Activated naive CD8-positive, alpha-beta T cell treated with anti-CD3 and anti-CD28 coated beads for 36 hours (primary cell): ENCODE measurements around the gene PHF3. TPM values are rescaled to one million over a fixed set of nuclear protein-coding genes. Genes with fewer than 3 reads are reported as not detected.

ENCODE experiments used
- DNase-seq: peaks from one replicate; pipeline ENCODE4 v3.0.0; 2021
- H3K27ac Mint-ChIP-seq: one replicate; pipeline ENCODE4 v1.8.0; 2022; ENCODE audit warnings: mild to moderate bottlenecking, moderate library complexity, mixed read lengths
- H3K27me3 Mint-ChIP-seq: one replicate; pipeline ENCODE4 v1.8.0; 2022; ENCODE audit warnings: mild to moderate bottlenecking, mixed read lengths
- H3K36me3 Mint-ChIP-seq: one replicate; pipeline ENCODE4 v1.8.0; 2021; ENCODE audit warnings: mild to moderate bottlenecking, mixed read lengths
- H3K4me1 Mint-ChIP-seq: one replicate; pipeline ENCODE4 v1.8.0; 2021; ENCODE audit warnings: mixed read lengths
- H3K4me3 Mint-ChIP-seq: one replicate; pipeline ENCODE4 v1.8.0; 2022; ENCODE audit warnings: mild to moderate bottlenecking, moderate library complexity, mixed read lengths
- H3K9me3 Mint-ChIP-seq: one replicate; pipeline ENCODE4 v1.8.0; 2022; ENCODE audit warnings: mixed read lengths
- total RNA-seq, 2 experiments: library from RNA; stranded (reverse); gene quantifications; one replicate each; pipeline ENCODE4 v1.2.3, GENCODE V29; 2021

The PHF3 gene
- total RNA-seq, 2 experiments from 2014 or later: 46.2 to 48.5 TPM

GRCh38 chr6:63673692-63674091 is 38.1 kb downstream of the PHF3 start:
- H3K27ac Mint-ChIP-seq: no peak overlapping the region
- DNase-seq: no peak

GRCh38 chr6:63674635-63675034 is 39.0 kb downstream of the PHF3 start:
- Mint-ChIP-seq H3K9me3 (no peaks in the 10 kb centered on the region), H3K27me3 (no peaks in the 10 kb centered on the region), H3K27ac (no peak overlapping the region), H3K36me3 (peaks cover 21% of the 10 kb centered on the region), H3K4me3 (no peak overlapping the region), H3K4me1 (peaks cover 26% of the 10 kb centered on the region)
- no peak for DNase-seq

More at GRCh38 chr6:63673692-63674091, 38.1 kb downstream of the PHF3 start:
- Mint-ChIP-seq H3K9me3 (no peaks in the 10 kb centered on the region), H3K36me3 (peaks cover 19% of the 10 kb centered on the region), H3K4me1 (peaks cover 23% of the 10 kb centered on the region), H3K4me3 (no peak overlapping the region), H3K27me3 (no peaks in the 10 kb centered on the region)

- peaks cover 23% of the 10 kb centered on the region for H3K4me1 Mint-ChIP-seq
- no peaks in the 10 kb centered on the region for H3K27me3 Mint-ChIP-seq
- no peak overlapping the region for H3K4me3 Mint-ChIP-seq
- H3K36me3 Mint-ChIP-seq: peaks cover 22% of the 10 kb centered on the region
- no peaks in the 10 kb centered on the region for H3K9me3 Mint-ChIP-seq
- no peak overlapping the region for H3K27ac Mint-ChIP-seq
- DNase-seq: no peak
Measured at GRCh38 chr6:63675138-63675537, 39.5 kb downstream of the PHF3 start.

GRCh38 chr6:63676412-63677114 is 41.0 kb downstream of the PHF3 start:
- Mint-ChIP-seq H3K4me1 (peaks cover 30% of the 10 kb centered on the region), H3K27ac (no peak overlapping the region), H3K4me3 (no peak overlapping the region), H3K27me3 (no peaks in the 10 kb centered on the region), H3K36me3 (peaks cover 21% of the 10 kb centered on the region), H3K9me3 (no peaks in the 10 kb centered on the region)
- no peak for DNase-seq

GRCh38 chr6:63677282-63677681 is 41.7 kb downstream of the PHF3 start:
- Mint-ChIP-seq H3K27me3 (no peaks in the 10 kb centered on the region), H3K36me3 (peaks cover 19% of the 10 kb centered on the region), H3K9me3 (no peaks in the 10 kb centered on the region), H3K27ac (no peak overlapping the region), H3K4me3 (no peak overlapping the region), H3K4me1 (peaks cover 33% of the 10 kb centered on the region)
- DNase-seq: no peak

GRCh38 chr6:63683071-63683603 is 47.5 kb downstream of the PHF3 start:
- Mint-ChIP-seq H3K36me3 (peaks cover 42% of the 10 kb centered on the region), H3K27me3 (no peaks in the 10 kb centered on the region), H3K4me1 (peaks cover 45% of the 10 kb centered on the region), H3K27ac (peak overlapping the region; percentile 11), H3K9me3 (no peaks in the 10 kb centered on the region), H3K4me3 (no peak overlapping the region)
- DNase-seq: no peak

- peaks cover 33% of the 10 kb centered on the region for H3K4me1 Mint-ChIP-seq
- no peak overlapping the region for H3K4me3 Mint-ChIP-seq
- H3K27ac Mint-ChIP-seq: peak overlapping the region; percentile 8
Measured at GRCh38 chr6:63685446-63686379, 50.1 kb downstream of the PHF3 start.

GRCh38 chr6:63689421-63689820 is 53.8 kb downstream of the PHF3 start:
- Mint-ChIP-seq H3K27me3 (no peaks in the 10 kb centered on the region), H3K4me3 (no peak overlapping the region), H3K27ac (no peak overlapping the region), H3K4me1 (peaks cover 18% of the 10 kb centered on the region), H3K9me3 (no peaks in the 10 kb centered on the region), H3K36me3 (peaks cover 32% of the 10 kb centered on the region)
- no peak for DNase-seq

More at GRCh38 chr6:63685446-63686379, 50.1 kb downstream of the PHF3 start:
- Mint-ChIP-seq H3K9me3 (no peaks in the 10 kb centered on the region), H3K27me3 (no peaks in the 10 kb centered on the region), H3K36me3 (peaks cover 42% of the 10 kb centered on the region)
- no peak for DNase-seq

- H3K9me3 Mint-ChIP-seq: no peaks in the 10 kb centered on the region
- no peak overlapping the region for H3K27ac Mint-ChIP-seq
- H3K27me3 Mint-ChIP-seq: no peaks in the 10 kb centered on the region
- no peak overlapping the region for H3K4me3 Mint-ChIP-seq
- peaks cover 16% of the 10 kb centered on the region for H3K4me1 Mint-ChIP-seq
- H3K36me3 Mint-ChIP-seq: peaks cover 28% of the 10 kb centered on the region
- DNase-seq: no peak
Measured at GRCh38 chr6:63690221-63690620, 54.6 kb downstream of the PHF3 start.

GRCh38 chr6:63705707-63706106 is 70.1 kb downstream of the PHF3 start:
- Mint-ChIP-seq H3K36me3 (peaks cover 38% of the 10 kb centered on the region), H3K4me3 (no peak overlapping the region), H3K27me3 (no peaks in the 10 kb centered on the region), H3K9me3 (no peaks in the 10 kb centered on the region), H3K27ac (peak overlapping the region; percentile 1), H3K4me1 (peaks cover 18% of the 10 kb centered on the region)
- no peak for DNase-seq

- Mint-ChIP-seq H3K27ac (no peak overlapping the region), H3K4me3 (no peak overlapping the region), H3K4me1 (peaks cover 17% of the 10 kb centered on the region), H3K9me3 (no peaks in the 10 kb centered on the region), H3K36me3 (peaks cover 41% of the 10 kb centered on the region), H3K27me3 (no peaks in the 10 kb centered on the region)
- DNase-seq: no peak
Measured at GRCh38 chr6:63706630-63707029, 71.0 kb downstream of the PHF3 start.

- no peak for DNase-seq
- H3K4me1 Mint-ChIP-seq: peaks cover 20% of the 10 kb centered on the region
- H3K27ac Mint-ChIP-seq: no peak overlapping the region
- no peak overlapping the region for H3K4me3 Mint-ChIP-seq
- peaks cover 55% of the 10 kb centered on the region for H3K36me3 Mint-ChIP-seq
- no peaks in the 10 kb centered on the region for H3K27me3 Mint-ChIP-seq
- no peaks in the 10 kb centered on the region for H3K9me3 Mint-ChIP-seq
Measured at GRCh38 chr6:63708631-63709030, 73.0 kb downstream of the PHF3 start.

- Mint-ChIP-seq H3K36me3 (peaks cover 54% of the 10 kb centered on the region), H3K4me1 (peaks cover 20% of the 10 kb centered on the region), H3K9me3 (no peaks in the 10 kb centered on the region), H3K27me3 (no peaks in the 10 kb centered on the region), H3K4me3 (no peak overlapping the region), H3K27ac (no peak overlapping the region)
- DNase-seq: no peak
Measured at GRCh38 chr6:63709148-63709547, 73.5 kb downstream of the PHF3 start.

GRCh38 chr6:63713332-63713731 is 77.7 kb downstream of the PHF3 start:
- no peak overlapping the region for H3K4me3 Mint-ChIP-seq
- no peak for DNase-seq
- H3K27me3 Mint-ChIP-seq: no peaks in the 10 kb centered on the region
- H3K9me3 Mint-ChIP-seq: no peaks in the 10 kb centered on the region
- peaks cover 4% of the 10 kb centered on the region for H3K4me1 Mint-ChIP-seq
- no peak overlapping the region for H3K27ac Mint-ChIP-seq
- H3K36me3 Mint-ChIP-seq: peaks cover 33% of the 10 kb centered on the region

GRCh38 chr6:63714091-63714490 is 78.5 kb downstream of the PHF3 start:
- Mint-ChIP-seq H3K27me3 (no peaks in the 10 kb centered on the region), H3K27ac (no peak overlapping the region), H3K4me3 (no peak overlapping the region), H3K36me3 (peaks cover 33% of the 10 kb centered on the region), H3K4me1 (peaks cover 4% of the 10 kb centered on the region), H3K9me3 (no peaks in the 10 kb centered on the region)
- no peak for DNase-seq
